Activated CD8-positive, alpha-beta T cell treated with anti-CD3 and anti-CD28 coated beads for 36 hours (primary cell): ENCODE measurements around the gene MREG. TPM values are rescaled to one million over a fixed set of nuclear protein-coding genes. Genes with fewer than 3 reads are reported as not detected.

ENCODE experiments used
- ATAC-seq: fragments of 200-7000 bp; cut with Tn5 transposase; one replicate; pipeline ENCODE4 v1.10.0; 2021; ENCODE audit warnings: mild to moderate bottlenecking, moderate library complexity
- CTCF ChIA-PET: fragments of 350-600 bp; sonication (Branson Sonifier 250); formaldehyde crosslinking; loops from one replicate; lab custom pipeline; 2021; ENCODE audit warnings: antibody characterized with exemption; lab: Charles Lee
- POLR2A ChIA-PET: fragments of 350-600 bp; sonication (Branson Sonifier 250); formaldehyde crosslinking; loops from one replicate; lab custom pipeline; 2021; ENCODE audit warnings: antibody characterized with exemption; lab: Charles Lee
- DNase-seq: peaks from one replicate; pipeline ENCODE4 v3.0.0-alpha.2; 2020
- H3K27ac Mint-ChIP-seq: one replicate; pipeline ENCODE4 v1.8.0; 2021; ENCODE audit warnings: mild to moderate bottlenecking, mixed read lengths
- H3K27me3 Mint-ChIP-seq: one replicate; pipeline ENCODE4 v1.8.0; 2021; ENCODE audit warnings: mixed read lengths
- H3K36me3 Mint-ChIP-seq: one replicate; pipeline ENCODE4 v1.8.0; 2021; ENCODE audit warnings: low read depth, mixed read lengths
- H3K4me1 Mint-ChIP-seq: one replicate; pipeline ENCODE4 v1.8.0; 2021; ENCODE audit warnings: low read depth, mixed read lengths
- H3K4me3 Mint-ChIP-seq: one replicate; pipeline ENCODE4 v1.8.0; 2021; ENCODE audit warnings: mild to moderate bottlenecking, moderate library complexity, mixed read lengths
- H3K9me3 Mint-ChIP-seq: one replicate; pipeline ENCODE4 v1.8.0; 2021; ENCODE audit warnings: mixed read lengths
- CTCF ChIP-seq: fragments of 200-600 bp; IDR thresholded peaks from one replicate; pipeline ENCODE4 v1.8.0; 2022; ENCODE audit warnings: antibody characterized with exemption, mild to moderate bottlenecking
- intact Hi-C: fragments of 100-400 bp; cut with micrococcal nuclease; formaldehyde crosslinking; loops from one replicate; pipeline ENCODE4 v1.10.0; 2022
- total RNA-seq, 2 experiments: library from RNA; stranded (reverse); gene quantifications; one replicate each; pipeline ENCODE4 v1.2.3, GENCODE V29; 2021

Gene MREG
- total RNA-seq, 2 experiments from 2014 or later: 8.0 to 10.9 TPM

- Mint-ChIP-seq H3K36me3 (peaks cover 4% of the 10 kb centered on the region), H3K27me3 (no peaks in the 10 kb centered on the region), H3K9me3 (no peaks in the 10 kb centered on the region), H3K4me3 (no peak overlapping the region), H3K4me1 (peaks cover 5% of the 10 kb centered on the region), H3K27ac (no peak overlapping the region)
- ChIA-PET POLR2A (no interaction called here), CTCF (interaction anchor here (0.5 to 7.0 kb wide), 8 partner anchors 9 to 83 kb away, joined by 3 to 89 read pairs (median 3); no protein-coding TSS in a partner anchor)
- DNase-seq (no peak), ATAC-seq (no peak)
- intact Hi-C loops: no loop called here
- no peak for TF ChIP-seq CTCF
These were observed 11.5 kb upstream of the MREG start for GRCh38 chr2:216024779-216025336.

- intact Hi-C loops: loop anchor here (1.0 kb wide), 1 partner anchor 73 kb away; no protein-coding TSS in a partner anchor
- Mint-ChIP-seq H3K27ac (no peak overlapping the region), H3K4me3 (no peak overlapping the region), H3K36me3 (no peaks in the 10 kb centered on the region), H3K4me1 (peaks cover 8% of the 10 kb centered on the region), H3K27me3 (no peaks in the 10 kb centered on the region), H3K9me3 (peaks cover 3% of the 10 kb centered on the region)
- peak; percentile 70 for TF ChIP-seq CTCF
- ChIA-PET CTCF (interaction anchor here (0.7 to 7.0 kb wide), 20 partner anchors 9 to 135 kb away, joined by 3 to 89 read pairs (median 5); partner anchors contain the start of gene MREG), POLR2A (interaction anchor here (0.6 to 1.3 kb wide), 3 partner anchors 9 to 69 kb away, joined by 3 to 4 read pairs (median 3); partner anchors contain the start of gene MREG)
- ATAC-seq (peak; percentile 96), DNase-seq (peak; percentile 70)
These were observed 9.8 kb upstream of the MREG start for GRCh38 chr2:216023055-216023648.

- TF ChIP-seq CTCF: no peak
- no peak for ATAC-seq
- intact Hi-C loops: no loop called here
- DNase-seq: no peak
- ChIA-PET CTCF (interaction anchor here (0.7 to 7.0 kb wide), 11 partner anchors 9 to 101 kb away, joined by 3 to 89 read pairs (median 4); no protein-coding TSS in a partner anchor), POLR2A (no interaction called here)
- H3K27me3 Mint-ChIP-seq: no peaks in the 10 kb centered on the region
- H3K27ac Mint-ChIP-seq: no peak overlapping the region
- H3K4me1 Mint-ChIP-seq: peaks cover 18% of the 10 kb centered on the region
- H3K4me3 Mint-ChIP-seq: no peak overlapping the region
- H3K36me3 Mint-ChIP-seq: no peaks in the 10 kb centered on the region
- peaks cover 3% of the 10 kb centered on the region for H3K9me3 Mint-ChIP-seq
These were observed 8.6 kb upstream of the MREG start for GRCh38 chr2:216021768-216022565.

GRCh38 chr2:216018709-216019108 is 5.4 kb upstream of the MREG start:
- DNase-seq: no peak
- ATAC-seq: no peak
- Mint-ChIP-seq H3K27ac (peak overlapping the region; percentile 28), H3K27me3 (no peaks in the 10 kb centered on the region), H3K4me3 (no peak overlapping the region), H3K36me3 (no peaks in the 10 kb centered on the region), H3K4me1 (peaks cover 48% of the 10 kb centered on the region), H3K9me3 (peaks cover 3% of the 10 kb centered on the region)
- ChIA-PET CTCF (interaction anchor here (1.2 to 6.4 kb wide), 3 partner anchors 13 to 92 kb away, joined by 3 to 67 read pairs (median 5); no protein-coding TSS in a partner anchor), POLR2A (interaction anchor here (1.9 kb wide), 1 partner anchor 13 kb away, joined by 7 read pairs; no protein-coding TSS in a partner anchor)
- no peak for TF ChIP-seq CTCF
- intact Hi-C loops: no loop called here
